Cardiac fibroblast (primary cell): ENCODE measurements around the gene MRGPRX2.

Experiments
- DNase-seq, 2 donors: peaks; one replicate each; pipeline versions ENCODE4 v3.0.0 to v3.0.0-alpha.2; 2010; ENCODE audit warnings: low read depth in 2 of 2
- H3K4me3 ChIP-seq, 2 donors: replicated peaks in 1 of 2; 1 replicate in 1 of 2; 2 replicates in 1 of 2; pipeline ENCODE4 v1.5.1; 2011; ENCODE audit warnings: low read depth in 2 of 2, low read length in 2 of 2, mild to moderate bottlenecking in 2 of 2, moderate library complexity in 1 of 2
- TF ChIP-seq, protein P1 (sequence below): IDR thresholded peaks from one replicate; pipeline ENCODE4 v1.5.1; 2011; ENCODE audit warnings: low read depth, mild to moderate bottlenecking, low read length, inconsistent platforms

The MRGPRX2 gene

GRCh38 chr11:19018901-19019300 lies 41.6 kb downstream of the MRGPRX2 start:
- DNase-seq: no peak
- no peak overlapping the region for H3K4me3 ChIP-seq
- TF ChIP-seq, protein P1, sequence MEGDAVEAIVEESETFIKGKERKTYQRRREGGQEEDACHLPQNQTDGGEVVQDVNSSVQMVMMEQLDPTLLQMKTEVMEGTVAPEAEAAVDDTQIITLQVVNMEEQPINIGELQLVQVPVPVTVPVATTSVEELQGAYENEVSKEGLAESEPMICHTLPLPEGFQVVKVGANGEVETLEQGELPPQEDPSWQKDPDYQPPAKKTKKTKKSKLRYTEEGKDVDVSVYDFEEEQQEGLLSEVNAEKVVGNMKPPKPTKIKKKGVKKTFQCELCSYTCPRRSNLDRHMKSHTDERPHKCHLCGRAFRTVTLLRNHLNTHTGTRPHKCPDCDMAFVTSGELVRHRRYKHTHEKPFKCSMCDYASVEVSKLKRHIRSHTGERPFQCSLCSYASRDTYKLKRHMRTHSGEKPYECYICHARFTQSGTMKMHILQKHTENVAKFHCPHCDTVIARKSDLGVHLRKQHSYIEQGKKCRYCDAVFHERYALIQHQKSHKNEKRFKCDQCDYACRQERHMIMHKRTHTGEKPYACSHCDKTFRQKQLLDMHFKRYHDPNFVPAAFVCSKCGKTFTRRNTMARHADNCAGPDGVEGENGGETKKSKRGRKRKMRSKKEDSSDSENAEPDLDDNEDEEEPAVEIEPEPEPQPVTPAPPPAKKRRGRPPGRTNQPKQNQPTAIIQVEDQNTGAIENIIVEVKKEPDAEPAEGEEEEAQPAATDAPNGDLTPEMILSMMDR: no peak

DNA sequence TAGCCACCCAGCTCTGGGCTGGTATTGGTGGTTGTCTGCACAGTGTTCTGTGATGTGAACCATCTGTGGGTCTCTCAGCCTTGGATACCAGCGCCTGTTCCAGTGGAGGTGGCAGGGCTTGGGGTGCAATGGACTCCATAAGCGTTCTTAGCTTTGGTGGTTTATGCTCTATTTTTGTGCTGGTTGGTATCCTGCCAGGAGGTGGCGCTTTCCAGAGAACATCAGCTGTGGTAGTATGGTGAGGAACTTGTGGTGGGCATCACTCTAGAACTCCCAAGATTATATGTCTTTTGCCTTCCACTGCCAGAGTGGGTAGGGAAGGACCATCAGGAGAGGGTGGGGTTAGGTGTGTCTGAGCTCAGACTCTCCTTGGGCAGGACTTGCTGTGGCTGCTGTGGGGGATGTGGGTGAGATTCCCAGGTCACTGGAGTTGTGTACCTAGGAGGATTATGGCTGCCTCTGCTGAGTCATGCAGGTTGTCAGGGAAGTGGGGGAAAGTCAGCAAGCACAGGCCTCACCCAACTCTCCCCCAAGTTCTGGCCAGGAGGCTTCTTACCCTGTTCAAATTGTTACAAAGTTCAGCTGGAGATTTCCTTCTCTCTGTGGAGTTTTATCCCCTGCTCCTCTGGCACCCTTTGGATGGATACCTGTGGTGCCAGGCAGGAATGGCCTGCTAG lies 47.2 kb downstream of the MRGPRX2 start:
- TF ChIP-seq, protein P1: peak; percentile 19

GRCh38 chr11:19012636-19013035 lies 47.9 kb downstream of the MRGPRX2 start:
- no peak for DNase-seq
- no peak overlapping the region for H3K4me3 ChIP-seq
- TF ChIP-seq, protein P1: no peak

More for the DNA sequence above, 47.2 kb downstream of the MRGPRX2 start:
- H3K4me3 ChIP-seq: no peak overlapping the region
- DNase-seq: no peak
